SK-N-MC (cell line): ENCODE measurements around the gene CDX4.

Experiments used
- EZH2 ChIP-seq: fragments of 200-600 bp; sonication (generic); IDR thresholded peaks from one replicate; pipeline ENCODE4 v1.6.1; 2017; ENCODE audit warnings: antibody characterized with exemption
- FOXP2 ChIP-seq: optimal IDR thresholded peaks from 2 replicates; pipeline ENCODE3; 2011; ENCODE audit warnings: mild to moderate bottlenecking, moderate library complexity; ENCODE audit not compliant: insufficient read depth; ENCODE audit errors: extremely low read length, control extremely low read depth

- TF ChIP-seq FOXP2 (no peak), EZH2 (no peak)
Observed at GRCh38 chrX:73401591-73402266, 45.1 kb upstream of the CDX4 start.
